ENCODE data around the gene ANP32D. TPM values are rescaled to one million over a fixed set of nuclear protein-coding genes. Genes with fewer than 3 reads are reported as not detected.

Gene ANP32D
- polyA plus RNA-seq (2012; rRNA removed): not detected in 2 replicates
- polyA plus RNA-seq (2012; cell fraction: cytosol; rRNA removed): not detected in 2 replicates
- polyA plus RNA-seq (2012; cell fraction: nucleus; rRNA removed): not detected in 2 replicates

- CTCF ChIA-PET: no interaction called here
- Histone ChIP-seq H3K36me3 (replicated peaks in 1 of 2; ENCODE audit: control insufficient read depth in 1 of 2, insufficient read depth in 2 of 2, low read length in 1 of 2) (no peaks in the 10 kb centered on the region), H3K4me3 (ENCODE audit: low read depth in 2 of 2, low read length in 1 of 2) (no peak within 1 kb of the TSS), H3K4me2 (no peak within 1 kb of the TSS), H3K4me1 (ENCODE audit: control insufficient read depth in 1 of 2, insufficient read depth in 2 of 2, low read depth in 1 of 2, low read length in 1 of 2) (no peaks in the 10 kb centered on the region), H3K27ac (ENCODE audit: low read depth in 2 of 2, low read length in 1 of 2) (no peak within 1 kb of the TSS), H3K79me2 (ENCODE audit: insufficient read depth) (no peaks in the 10 kb centered on the region), H3K9me3 (no peaks in the 10 kb centered on the region), H3K27me3 (ENCODE audit: insufficient read depth) (no peaks in the 10 kb centered on the region), H3F3A (replicated peaks; ENCODE audit: insufficient read depth) (no peaks in the 10 kb centered on the region), H4K20me1 (ENCODE audit: insufficient read depth) (no peaks in the 10 kb centered on the region), H2AFZ (ENCODE audit: low read depth) (no peak within 1 kb of the TSS), H3K9me2 (no peaks in the 10 kb centered on the region), H3K9ac (no peak within 1 kb of the TSS)
- 24% methylated on average over 7 of the region's 7 CpGs for WGBS (ENCODE audit: low lambda C conversion rate)
- POLR2A ChIA-PET: no interaction called here
- TF ChIP-seq CHD2 (IDR thresholded peaks at IDR 0.05; ENCODE audit: low read length, partially characterized antibody) (no peak), RCOR1 (IDR thresholded peaks at IDR 0.05; ENCODE audit: low read length) (no peak), RAD21 (IDR thresholded peaks at IDR 0.05; ENCODE audit: low read length) (no peak), RXRA (IDR thresholded peaks at IDR 0.05; ENCODE audit: borderline replicate concordance, low read depth) (no peak), PBX3 (IDR thresholded peaks at IDR 0.05) (no peak), FOXJ3 (CRISPR knock-in tag; IDR thresholded peaks at IDR 0.05) (no peak), MXI1 (IDR thresholded peaks at IDR 0.05; ENCODE audit: low read depth, low read length) (no peak), FOXM1 (IDR thresholded peaks at IDR 0.05; ENCODE audit: low read depth) (no peak), MEF2A (IDR thresholded peaks at IDR 0.05; ENCODE audit: borderline replicate concordance, low read depth) (no peak), ZBTB33 (IDR thresholded peaks at IDR 0.05; ENCODE audit: borderline replicate concordance, low read depth) (no peak), REST (IDR thresholded peaks at IDR 0.05; ENCODE audit: low read depth, low read length) (no peak), TEAD4 (IDR thresholded peaks at IDR 0.05; ENCODE audit: borderline replicate concordance, insufficient read depth) (no peak), YY1 (IDR thresholded peaks at IDR 0.05; ENCODE audit: low read depth) (no peak), SIN3A (IDR thresholded peaks at IDR 0.05; ENCODE audit: borderline replicate concordance, low read depth, low read length) (no peak)
- no peak for DNase-seq
Measured at GRCh38 chr12:48472259-48472658, at the start of gene ANP32D. ANP32D (plus strand) TSS chr12:48472559; CDS start chr12:48472665, 106 bp downstream.
